HL-60 (cell line): Measurements from ENCODE around the gene PLOD1.
"Not testable (repeated sequence)": the region's sequence is repeated elsewhere in the genome, so short reads cannot be mapped to it uniquely, and the experiment has no call there.

Experiments used
- DNase-seq, 2 experiments: peaks; one replicate each; pipeline ENCODE4 v3.0.0-alpha.2; 2010 to 2020; ENCODE audit warnings: low read depth in 1 of 2, low spot score in 1 of 2
- H3K27ac ChIP-seq: fragments of 250-450 bp; sonication (Bioruptor Pico); replicated peaks from 2 replicates; pipeline ENCODE4 v1.5.1; 2020; ENCODE audit warnings: mild to moderate bottlenecking, moderate library complexity
- H3K27me3 ChIP-seq: fragments of 250-450 bp; sonication (Bioruptor Pico); 2 replicates; pipeline ENCODE4 v1.5.1; 2021; ENCODE audit warnings: mild to moderate bottlenecking, moderate library complexity; ENCODE audit not compliant: insufficient read depth, poor library complexity, severe bottlenecking
- H3K4me3 ChIP-seq: replicated peaks from 2 replicates; pipeline ENCODE4 v1.5.1; 2011; ENCODE audit warnings: mild to moderate bottlenecking, control low read depth, low read length; ENCODE audit not compliant: insufficient read depth
- CTCF ChIP-seq: IDR thresholded peaks from one replicate; pipeline ENCODE4 v1.5.1; 2011; ENCODE audit warnings: low read length, control low read depth, inconsistent platforms; ENCODE audit not compliant: insufficient read depth
- GABPA ChIP-seq: IDR thresholded peaks from 2 replicates; pipeline ENCODE4 v1.6.1; 2012; ENCODE audit warnings: low read depth
- POLR2AphosphoS5 ChIP-seq: IDR thresholded peaks from 2 replicates; pipeline ENCODE4 v1.6.1; 2012; ENCODE audit warnings: low read depth
- REST ChIP-seq: IDR thresholded peaks from 2 replicates; pipeline ENCODE4 v1.6.1; 2012; ENCODE audit warnings: low read depth; ENCODE audit not compliant: insufficient replicate concordance
- SPI1 ChIP-seq: IDR thresholded peaks from 2 replicates; pipeline ENCODE4 v1.6.1; 2012; ENCODE audit warnings: low read depth, mild to moderate bottlenecking, borderline replicate concordance

The PLOD1 gene

GRCh38 chr1:11903210-11903609 is 31.3 kb upstream of the PLOD1 start:
- Histone ChIP-seq H3K4me3 (no peak overlapping the region), H3K27ac (no peak overlapping the region), H3K27me3 (peaks cover 10% of the 10 kb centered on the region)
- no peak for DNase-seq
- TF ChIP-seq CTCF (no peak), GABPA (no peak)

- DNase-seq: not testable (repeated sequence)
Observed at GRCh38 chr1:11904156-11904555, 30.4 kb upstream of the PLOD1 start.

GRCh38 chr1:11904978-11905377 is 29.5 kb upstream of the PLOD1 start:
- DNase-seq: no peak
- TF ChIP-seq REST: no peak
- no peak for TF ChIP-seq GABPA
- no peak for TF ChIP-seq POLR2AphosphoS5
- TF ChIP-seq SPI1: no peak
- no peak for TF ChIP-seq CTCF

More at GRCh38 chr1:11904156-11904555, 30.4 kb upstream of the PLOD1 start:
- H3K27me3 ChIP-seq, H3K4me3 ChIP-seq, H3K27ac ChIP-seq: not testable (repeated sequence)

GRCh38 chr1:11906870-11907269 is 27.6 kb upstream of the PLOD1 start:
- H3K4me3 ChIP-seq: no peak overlapping the region
- no peak for TF ChIP-seq CTCF
- TF ChIP-seq GABPA: no peak
- no peak for TF ChIP-seq REST
- no peak for TF ChIP-seq POLR2AphosphoS5
- no peak for DNase-seq
- no peak overlapping the region for H3K27ac ChIP-seq
- H3K27me3 ChIP-seq: no peaks in the 10 kb centered on the region

More at GRCh38 chr1:11904978-11905377, 29.5 kb upstream of the PLOD1 start:
- Histone ChIP-seq H3K4me3 (no peak overlapping the region), H3K27ac (no peak overlapping the region), H3K27me3 (no peaks in the 10 kb centered on the region)
